DMS114 treated with DMSO at 0.1 percent for 48 hours (cell line): ENCODE data around the gene HBA2.
"Not testable (repeated sequence)": the region's sequence is repeated elsewhere in the genome, so short reads cannot be mapped to it uniquely, and the experiment has no call there.

Experiments
- DNase-seq: peaks from one replicate; lab custom pipeline; 2025; ENCODE audit not compliant: unreplicated experiment; lab: John Stamatoyannopoulos, UW

HBA2 gene

GRCh38 chr16:172374-172941 lies at the start of gene HBA2:
Gene HBA2 (plus strand): TSS chr16:172876. CDS start chr16:172913, 37 bp downstream.
- not testable (repeated sequence) for DNase-seq

GRCh38 chr16:123558-124350 lies 48.9 kb upstream of the HBA2 start:
- DNase-seq = not testable (repeated sequence)

- DNase-seq = no peak
These were observed 47.7 kb upstream of the HBA2 start for GRCh38 chr16:125011-125410.

- DNase-seq = no peak
These were observed 43.6 kb upstream of the HBA2 start for GRCh38 chr16:129075-129474.

- no peak for DNase-seq
These were observed 42.0 kb upstream of the HBA2 start for GRCh38 chr16:130533-131173.

- no peak for DNase-seq
These were observed 40.6 kb upstream of the HBA2 start for GRCh38 chr16:132120-132519.

- DNase-seq = no peak
These were observed 39.0 kb upstream of the HBA2 start for GRCh38 chr16:133716-134115.

GRCh38 chr16:138049-138417 lies 34.6 kb upstream of the HBA2 start:
- no peak for DNase-seq

GRCh38 chr16:140175-140857 lies 32.4 kb upstream of the HBA2 start:
- no peak for DNase-seq

GRCh38 chr16:142405-142967 lies 30.2 kb upstream of the HBA2 start:
- DNase-seq = no peak

- no peak for DNase-seq
These were observed 29.6 kb upstream of the HBA2 start for GRCh38 chr16:143047-143446.

GRCh38 chr16:143456-143855 lies 29.2 kb upstream of the HBA2 start:
- no peak for DNase-seq

- no peak for DNase-seq
These were observed 27.9 kb upstream of the HBA2 start for GRCh38 chr16:144797-145252.

- no peak for DNase-seq
These were observed 26.0 kb upstream of the HBA2 start for GRCh38 chr16:146646-147045.

- DNase-seq = no peak
These were observed 23.5 kb upstream of the HBA2 start for GRCh38 chr16:149024-149660.

- DNase-seq = no peak
These were observed 20.2 kb upstream of the HBA2 start, which contains the start of gene HBZ for GRCh38 chr16:152141-153128. Gene HBZ (plus strand): TSS chr16:152644. CDS start chr16:152910, 266 bp downstream.

GRCh38 chr16:153129-153521 lies 19.6 kb upstream of the HBA2 start:
- not testable (repeated sequence) for DNase-seq

- not testable (repeated sequence) for DNase-seq
These were observed 19.0 kb upstream of the HBA2 start for GRCh38 chr16:153550-154216.
